Measurements from ENCODE around the gene USH1G.

Gene USH1G

GRCh38 chr17:74956093-74956492 is 33.0 kb upstream of the USH1G start:
- H3K4me3 ChIP-seq (replicated peaks; ENCODE audit: insufficient read depth, low read length): no peak overlapping the region
- no peak for TF ChIP-seq SPI1 (IDR thresholded peaks at IDR 0.05; ENCODE audit: borderline replicate concordance, low read depth)
- no peak for TF ChIP-seq CTCF (IDR thresholded peaks at IDR 0.05; ENCODE audit: insufficient read depth, low read length)
- no peak for TF ChIP-seq REST (IDR thresholded peaks at IDR 0.05; ENCODE audit: insufficient replicate concordance, low read depth)
- no peak for TF ChIP-seq GABPA (IDR thresholded peaks at IDR 0.05; ENCODE audit: low read depth)
- TF ChIP-seq POLR2AphosphoS5 (IDR thresholded peaks at IDR 0.05; ENCODE audit: low read depth): no peak
- H3K27me3 ChIP-seq (ENCODE audit: insufficient read depth, poor library complexity, severe bottlenecking): no peaks in the 10 kb centered on the region
- DNase-seq (ENCODE audit: low read depth in 1 of 2, low spot score in 1 of 2): no peak
- H3K27ac ChIP-seq (replicated peaks): no peak overlapping the region

GRCh38 chr17:74954665-74955421 is 31.8 kb upstream of the USH1G start:
- Histone ChIP-seq H3K4me3 (replicated peaks; ENCODE audit: insufficient read depth, low read length) (no peak overlapping the region), H3K27me3 (ENCODE audit: insufficient read depth, poor library complexity, severe bottlenecking) (no peaks in the 10 kb centered on the region), H3K27ac (replicated peaks) (no peak overlapping the region)
- DNase-seq (ENCODE audit: low read depth in 1 of 2, low spot score in 1 of 2): peak in 1 of 2 experiments; percentile 44
- no peak for TF ChIP-seq GABPA (IDR thresholded peaks at IDR 0.05; ENCODE audit: low read depth)
- TF ChIP-seq REST (IDR thresholded peaks at IDR 0.05; ENCODE audit: insufficient replicate concordance, low read depth): no peak
- TF ChIP-seq SPI1 (IDR thresholded peaks at IDR 0.05; ENCODE audit: borderline replicate concordance, low read depth): no peak
- TF ChIP-seq CTCF (IDR thresholded peaks at IDR 0.05; ENCODE audit: insufficient read depth, low read length): no peak
- TF ChIP-seq POLR2AphosphoS5 (IDR thresholded peaks at IDR 0.05; ENCODE audit: low read depth): no peak

- DNase-seq (ENCODE audit: low read depth in 1 of 2, low spot score in 1 of 2): no peak
Observed at GRCh38 chr17:74954115-74954514, 31.1 kb upstream of the USH1G start.

More at GRCh38 chr17:74954115-74954514, 31.1 kb upstream of the USH1G start:
- Histone ChIP-seq H3K27ac (replicated peaks) (no peak overlapping the region), H3K27me3 (ENCODE audit: insufficient read depth, poor library complexity, severe bottlenecking) (no peaks in the 10 kb centered on the region), H3K4me3 (replicated peaks; ENCODE audit: insufficient read depth, low read length) (no peak overlapping the region)
- TF ChIP-seq GABPA (IDR thresholded peaks at IDR 0.05; ENCODE audit: low read depth) (no peak), CTCF (IDR thresholded peaks at IDR 0.05; ENCODE audit: insufficient read depth, low read length) (no peak), REST (IDR thresholded peaks at IDR 0.05; ENCODE audit: insufficient replicate concordance, low read depth) (no peak), POLR2AphosphoS5 (IDR thresholded peaks at IDR 0.05; ENCODE audit: low read depth) (no peak), SPI1 (IDR thresholded peaks at IDR 0.05; ENCODE audit: borderline replicate concordance, low read depth) (no peak)
